Lung microvascular endothelial cell (primary cell): ENCODE measurements around the gene SPIRE2. TPM values are rescaled to one million over a fixed set of nuclear protein-coding genes. Genes with fewer than 3 reads are reported as not detected.

ENCODE experiments used
- DNase-seq, 2 donors: peaks; one replicate each; pipeline versions ENCODE4 v3.0.0 to v3.0.0-alpha.2; 2010; ENCODE audit warnings: low read depth in 2 of 2
- total RNA-seq: library from RNA; depleted of rRNA; stranded (reverse); fragments of >200 nt; gene quantifications from 2 replicates; pipeline ENCODE4 v1.2.1, GENCODE V29; 2014

SPIRE2 gene
- total RNA-seq, 1 donor from 2014 or later: 2.4 TPM

DNA sequence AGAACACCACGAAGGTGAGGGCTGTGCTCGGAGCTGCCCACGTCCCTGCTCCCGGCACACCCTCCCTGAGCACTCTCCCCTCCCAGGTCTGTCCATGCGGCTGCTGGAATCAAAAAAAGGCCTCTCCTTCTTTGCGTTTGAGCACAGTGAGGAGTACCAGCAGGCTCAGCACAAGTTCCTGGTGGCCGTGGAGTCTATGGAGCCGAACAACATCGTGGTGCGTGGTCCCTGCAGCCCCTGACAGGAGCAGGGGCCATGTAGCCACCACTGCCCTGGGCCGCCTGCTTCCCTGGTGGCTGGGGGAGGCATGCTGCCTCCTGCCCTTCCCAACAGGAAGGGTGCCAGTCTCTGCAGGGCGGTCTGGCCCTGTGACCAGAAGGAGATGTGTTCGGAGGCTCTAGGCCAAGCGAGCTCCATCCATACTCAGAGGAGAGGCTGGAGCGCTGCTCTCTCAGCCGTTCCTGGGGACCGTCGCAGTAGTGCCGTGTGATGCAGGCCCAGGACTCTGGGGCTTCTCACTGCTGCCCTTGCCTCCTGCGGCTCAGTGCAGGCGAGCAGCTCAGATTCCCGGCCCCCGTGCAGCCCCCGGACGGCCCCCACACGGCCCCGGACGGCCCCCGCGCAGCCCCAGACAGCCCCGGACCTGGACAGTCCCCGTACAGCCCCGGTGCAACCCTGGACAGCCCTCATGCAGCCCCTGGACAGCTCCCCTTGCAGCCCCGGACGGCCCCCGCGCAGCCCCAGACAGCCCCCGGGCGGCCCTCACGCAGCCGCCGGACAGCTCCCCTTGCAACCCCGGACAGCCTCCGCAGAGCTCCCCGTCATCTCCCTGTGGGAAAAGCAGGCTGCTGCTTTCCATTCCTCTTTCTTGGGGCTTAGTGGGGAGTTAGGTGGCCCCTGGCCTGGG, 65.6 kb downstream of the SPIRE2 start:
- DNase-seq: no peak

DNA sequence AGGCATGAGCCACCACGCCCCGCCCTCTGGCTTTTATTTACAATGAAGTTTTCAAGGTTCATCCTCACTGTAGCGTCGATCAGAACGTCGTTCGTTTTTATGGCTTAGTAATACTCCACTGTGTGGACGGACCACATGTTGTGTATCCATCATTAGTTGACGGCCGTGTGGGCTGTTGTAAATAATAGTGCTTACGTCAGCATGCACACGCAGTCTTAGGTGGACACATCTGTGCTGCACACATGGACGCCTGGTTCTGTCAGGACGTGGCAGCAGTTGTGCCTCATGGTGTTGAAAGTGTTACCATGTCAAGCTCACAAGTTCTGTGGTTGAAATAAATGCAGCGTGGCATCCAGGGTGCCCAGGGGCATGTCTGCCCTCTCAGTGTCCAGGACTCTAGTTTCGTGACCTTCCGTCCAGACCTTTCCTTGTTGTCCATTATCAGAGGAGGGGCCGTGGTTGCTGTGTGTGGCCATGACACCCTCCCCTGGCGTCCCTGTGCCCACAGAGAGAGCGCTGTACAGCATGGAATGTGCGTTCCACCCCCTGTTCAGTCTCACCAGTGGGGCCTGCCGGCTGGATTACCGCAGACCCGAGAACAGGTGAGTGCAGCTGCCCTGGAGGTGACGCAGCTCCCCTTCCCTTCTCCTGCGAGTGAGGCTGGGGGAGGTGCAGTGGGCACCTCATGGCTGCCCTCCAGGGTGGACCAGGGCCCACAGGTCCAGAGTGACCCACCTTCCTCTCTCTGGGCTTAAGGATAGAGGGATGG, 67.4 kb downstream of the SPIRE2 start:
- DNase-seq: no peak

DNA sequence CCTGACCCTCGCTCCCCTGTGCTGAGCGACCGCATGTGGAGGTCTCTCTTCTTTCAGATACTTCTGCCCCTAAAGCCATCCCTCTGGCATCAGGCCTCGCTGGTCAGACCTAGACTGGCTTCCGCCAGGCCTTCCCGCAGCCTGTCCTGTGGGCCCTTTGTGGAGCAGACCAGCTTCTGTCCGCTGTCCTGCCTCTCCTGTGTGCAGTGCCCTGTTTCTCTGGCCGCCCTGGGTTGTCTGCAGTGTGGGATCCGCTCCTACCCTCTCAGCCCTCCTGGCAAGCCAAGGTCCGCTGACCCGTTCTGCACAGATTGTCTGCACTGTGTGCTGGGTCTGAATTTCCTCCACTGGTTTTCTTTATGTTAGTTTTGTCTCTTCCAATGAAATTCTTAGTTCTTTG, 68.9 kb downstream of the SPIRE2 start:
- no peak for DNase-seq

DNA sequence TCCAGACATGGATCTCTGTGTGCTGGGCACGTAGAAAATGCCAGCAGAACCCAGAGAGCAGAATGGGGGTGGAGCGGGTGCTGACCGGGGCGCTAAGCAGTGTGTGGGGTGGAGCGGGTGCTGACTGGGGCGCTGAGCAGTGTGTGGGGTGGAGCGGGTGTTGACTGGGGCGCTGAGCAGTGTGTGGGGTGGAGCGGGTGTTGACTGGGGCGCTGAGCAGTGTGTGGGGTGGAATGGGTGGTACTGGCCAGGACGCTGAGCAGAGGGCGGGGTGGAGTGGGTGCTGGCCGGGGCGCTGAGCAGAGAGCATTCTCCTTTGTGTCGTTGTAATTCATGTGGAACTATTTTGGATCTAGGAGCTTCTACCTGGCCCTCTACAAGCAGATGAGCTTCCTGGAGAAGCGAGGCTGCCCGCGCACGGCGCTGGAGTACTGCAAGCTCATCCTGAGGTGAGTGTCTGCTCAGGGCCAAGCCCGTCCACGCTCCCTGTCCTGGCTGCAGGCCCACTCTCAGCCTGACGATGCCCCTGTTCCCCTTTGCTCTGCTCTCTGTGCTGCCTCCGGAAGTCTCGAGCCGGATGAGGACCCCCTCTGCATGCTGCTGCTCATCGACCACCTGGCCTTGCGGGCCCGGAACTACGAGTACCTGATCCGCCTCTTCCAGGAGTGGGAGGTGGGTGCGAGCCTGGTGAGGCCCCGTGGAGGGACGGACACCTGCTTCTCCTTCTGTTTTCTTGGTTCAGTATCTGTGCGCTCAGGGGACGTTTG, 70.1 kb downstream of the SPIRE2 start:
- DNase-seq: no peak

DNA sequence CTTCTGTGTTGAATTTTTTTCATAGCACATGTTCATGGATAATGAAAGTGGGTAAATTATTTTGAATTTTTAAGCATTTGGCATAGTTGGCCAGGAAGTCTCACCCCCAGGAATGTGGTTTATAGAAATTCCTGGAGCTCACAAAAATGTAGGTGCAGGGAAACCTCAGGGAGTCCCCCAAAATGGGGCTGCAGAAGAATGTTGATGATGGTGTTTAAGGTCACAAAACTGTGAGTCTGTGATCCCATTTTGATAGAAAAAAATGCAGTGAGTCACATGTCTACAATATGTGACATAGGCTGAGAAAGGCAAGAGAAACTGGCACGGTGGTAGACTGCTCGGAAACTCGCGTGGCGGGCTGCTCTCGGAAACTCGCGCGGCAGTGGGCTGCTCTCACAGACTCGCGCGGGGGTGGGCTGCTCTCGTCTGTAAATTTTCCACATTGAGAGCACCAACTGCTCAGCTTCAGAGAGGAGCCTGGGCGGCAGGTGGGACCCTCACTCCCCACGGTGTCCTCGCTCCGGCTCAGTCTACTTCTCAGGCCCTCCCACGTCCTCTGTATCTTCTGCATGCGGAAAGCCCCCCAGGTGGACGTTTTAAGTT, 71.7 kb downstream of the SPIRE2 start:
- DNase-seq: no peak

DNA sequence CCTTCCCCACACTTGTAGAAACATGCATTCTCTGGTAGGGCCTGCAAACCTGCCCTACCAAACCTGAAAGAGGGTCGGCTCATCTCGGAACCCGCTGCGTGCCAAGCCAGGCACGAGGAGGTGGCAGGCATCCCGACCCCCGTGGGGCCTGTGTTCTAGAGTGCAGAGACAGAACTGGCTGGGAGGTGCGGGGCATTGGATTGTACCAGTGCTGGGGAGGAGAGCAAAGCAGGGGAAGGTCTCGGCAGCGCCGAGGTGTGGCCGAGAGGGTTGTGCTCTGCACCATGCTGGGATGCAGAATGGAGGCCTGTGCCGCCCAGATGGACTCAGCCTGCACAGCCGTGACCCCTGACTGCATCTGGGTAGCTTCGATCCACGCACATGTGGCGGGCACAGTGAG, 72.6 kb downstream of the SPIRE2 start:
- DNase-seq: no peak

DNA sequence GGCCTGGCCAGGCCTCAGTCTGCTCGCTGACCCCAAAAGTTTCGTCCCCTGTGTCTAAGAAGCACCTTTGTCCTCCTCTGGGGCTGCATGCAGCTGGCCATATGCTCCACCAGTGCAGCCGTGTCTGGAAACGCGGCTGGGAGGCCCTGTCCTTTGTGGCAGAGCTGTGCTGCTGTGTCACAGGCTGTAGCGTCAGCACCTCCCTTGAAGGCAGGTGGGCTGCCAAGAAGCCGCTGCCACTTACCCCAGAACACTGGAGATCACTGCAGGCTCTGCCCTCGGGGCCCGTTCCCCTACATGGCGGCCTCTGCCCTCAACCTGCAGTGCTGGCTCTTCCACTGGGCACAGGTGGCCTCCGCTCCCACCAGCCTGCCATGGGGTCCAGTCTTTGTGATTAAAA, 74.7 kb downstream of the SPIRE2 start:
- DNase-seq: no peak

DNA sequence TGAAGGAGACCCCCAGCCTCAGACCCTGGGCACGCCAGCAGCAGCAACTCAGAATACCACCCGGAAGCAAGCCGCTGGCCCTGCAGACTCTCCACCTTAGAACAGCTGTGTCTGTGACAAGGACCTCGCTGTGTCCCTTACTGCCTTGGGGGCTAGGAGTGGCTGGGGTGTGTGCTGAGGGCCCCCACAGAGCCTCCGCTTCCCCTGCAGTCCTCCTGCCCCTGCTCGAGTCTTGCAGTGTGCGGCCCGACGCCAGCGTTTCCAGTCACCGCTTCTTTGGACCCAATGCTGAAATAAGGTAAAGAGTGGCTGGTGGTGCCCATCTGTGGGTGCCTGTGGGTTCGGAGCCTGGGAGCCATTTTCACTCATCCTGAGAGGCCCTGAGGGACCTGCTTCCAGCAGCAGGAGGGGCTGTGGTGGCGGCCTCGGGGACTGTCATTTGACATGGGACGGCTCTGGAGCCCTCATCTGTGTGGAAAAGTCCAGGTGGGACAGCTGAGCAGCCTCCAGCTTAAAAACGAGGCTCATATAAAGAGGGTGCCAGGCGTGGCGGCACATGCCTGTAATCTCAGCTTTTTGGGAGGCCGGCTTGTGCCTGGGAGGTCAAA, 75.7 kb downstream of the SPIRE2 start:
- DNase-seq: no peak

DNA sequence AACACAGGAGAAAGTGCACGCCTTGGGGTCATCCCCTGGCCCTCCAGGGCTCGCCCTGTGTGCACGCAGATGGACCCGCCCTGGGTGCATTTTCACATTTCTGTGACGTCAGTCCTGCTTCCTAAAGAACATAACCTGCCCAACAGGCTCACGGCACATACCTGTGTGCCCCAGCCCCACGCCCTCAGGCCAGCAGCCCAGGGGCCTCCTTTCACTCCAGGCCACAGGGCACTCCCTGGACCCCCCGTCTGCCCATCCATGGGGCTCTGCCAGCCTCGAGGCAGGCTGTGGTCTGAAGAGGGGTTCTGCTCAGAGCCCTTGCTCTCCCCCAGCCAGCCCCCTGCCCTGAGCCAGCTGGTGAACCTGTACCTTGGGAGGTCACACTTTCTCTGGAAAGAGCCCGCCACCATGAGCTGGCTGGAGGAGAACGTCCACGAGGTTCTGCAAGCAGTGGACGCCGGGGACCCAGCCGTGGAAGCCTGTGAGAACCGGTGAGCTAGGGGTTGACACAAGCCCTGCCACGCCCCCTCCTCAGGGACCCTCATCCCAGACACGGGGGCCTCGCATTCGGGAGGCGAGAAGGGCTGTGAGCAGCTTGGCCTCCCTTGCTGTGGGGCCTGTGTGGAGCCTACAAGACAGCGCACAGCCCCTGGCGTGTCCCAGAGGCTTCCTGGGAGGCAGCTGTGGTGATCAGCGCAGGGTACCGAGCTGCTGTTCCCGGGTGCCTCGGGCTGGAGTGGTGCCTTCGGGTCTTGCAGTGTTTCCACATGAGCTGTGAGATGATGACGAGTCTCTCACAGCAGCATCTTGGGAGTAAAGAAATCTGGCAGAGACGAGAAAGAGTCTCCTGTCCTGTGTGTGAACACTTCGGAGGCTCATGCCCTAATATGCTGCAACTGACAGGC, 76.6 kb downstream of the SPIRE2 start:
- no peak for DNase-seq

DNA sequence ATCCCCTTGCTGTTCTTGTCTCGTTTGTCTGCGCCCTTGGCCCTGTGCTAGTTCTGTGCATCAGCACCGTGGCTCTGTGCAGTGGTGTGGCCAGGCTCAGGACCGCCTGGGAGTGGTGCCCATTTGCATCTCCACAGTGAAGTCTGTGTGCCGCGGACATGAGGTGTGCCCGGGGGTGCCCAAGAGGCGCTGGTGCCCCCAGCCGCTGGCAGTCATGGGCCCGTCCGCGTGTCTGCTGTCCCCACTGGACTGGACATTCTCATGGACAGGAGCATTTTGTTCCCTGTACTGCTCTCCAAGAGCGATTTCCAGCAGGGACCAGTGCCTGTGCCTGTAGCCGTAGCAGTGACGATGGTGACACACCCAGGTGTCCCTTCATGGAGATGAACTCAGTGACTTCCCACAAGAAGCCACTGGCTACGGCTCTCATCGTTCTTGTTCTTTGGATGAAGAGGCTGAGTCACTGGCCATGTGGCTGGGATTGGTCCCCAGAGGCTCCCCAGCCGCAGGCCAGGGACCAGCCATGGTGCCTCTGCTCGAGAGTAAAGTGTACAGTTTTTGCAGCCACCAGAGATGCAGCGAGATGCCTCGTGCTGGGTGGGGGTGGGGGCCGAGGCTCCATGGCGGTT, 77.3 kb downstream of the SPIRE2 start:
- DNase-seq: no peak

DNA sequence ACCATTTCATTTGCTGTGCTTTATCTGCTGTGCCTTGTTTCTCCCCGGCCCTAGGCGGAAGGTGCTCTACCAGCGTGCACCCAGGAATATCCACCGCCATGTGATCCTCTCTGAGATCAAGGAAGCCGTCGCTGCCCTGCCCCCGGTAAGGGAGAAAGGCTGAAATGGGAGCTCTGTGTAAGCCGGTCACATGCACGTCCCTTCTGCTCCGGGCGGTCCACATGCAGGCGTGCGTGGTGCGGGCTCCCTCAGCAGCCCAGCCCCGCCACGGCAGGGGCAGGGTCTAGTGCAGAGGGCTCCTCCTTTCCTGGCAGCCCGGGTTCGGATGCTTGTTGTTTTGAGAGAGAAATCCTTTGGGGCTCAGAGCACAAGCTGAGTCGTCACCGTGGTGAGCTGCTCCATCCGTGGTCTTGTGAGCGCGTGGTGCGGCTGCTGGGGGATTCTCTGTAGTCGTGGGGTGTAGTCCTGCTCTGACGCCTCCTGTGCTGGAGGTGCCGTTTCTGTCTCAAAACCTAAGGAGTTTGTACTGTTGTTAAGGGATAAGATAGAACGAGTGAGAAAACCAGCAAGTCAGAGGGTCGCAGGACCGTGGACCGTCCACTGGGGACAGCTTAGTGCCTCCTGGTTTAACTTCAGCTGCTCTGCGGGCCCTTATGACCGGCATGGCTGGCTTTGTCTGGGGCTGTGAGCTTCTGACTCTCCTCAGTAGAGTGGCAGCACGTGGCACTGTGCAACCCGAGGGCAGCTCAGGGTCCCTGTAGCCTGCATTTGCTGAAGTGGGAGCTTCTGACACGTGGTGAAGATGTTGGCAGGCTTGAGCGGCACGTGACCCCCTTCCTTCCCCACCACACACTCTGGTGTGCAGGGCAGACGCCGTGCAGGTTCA, 78.1 kb downstream of the SPIRE2 start:
- DNase-seq: no peak

DNA sequence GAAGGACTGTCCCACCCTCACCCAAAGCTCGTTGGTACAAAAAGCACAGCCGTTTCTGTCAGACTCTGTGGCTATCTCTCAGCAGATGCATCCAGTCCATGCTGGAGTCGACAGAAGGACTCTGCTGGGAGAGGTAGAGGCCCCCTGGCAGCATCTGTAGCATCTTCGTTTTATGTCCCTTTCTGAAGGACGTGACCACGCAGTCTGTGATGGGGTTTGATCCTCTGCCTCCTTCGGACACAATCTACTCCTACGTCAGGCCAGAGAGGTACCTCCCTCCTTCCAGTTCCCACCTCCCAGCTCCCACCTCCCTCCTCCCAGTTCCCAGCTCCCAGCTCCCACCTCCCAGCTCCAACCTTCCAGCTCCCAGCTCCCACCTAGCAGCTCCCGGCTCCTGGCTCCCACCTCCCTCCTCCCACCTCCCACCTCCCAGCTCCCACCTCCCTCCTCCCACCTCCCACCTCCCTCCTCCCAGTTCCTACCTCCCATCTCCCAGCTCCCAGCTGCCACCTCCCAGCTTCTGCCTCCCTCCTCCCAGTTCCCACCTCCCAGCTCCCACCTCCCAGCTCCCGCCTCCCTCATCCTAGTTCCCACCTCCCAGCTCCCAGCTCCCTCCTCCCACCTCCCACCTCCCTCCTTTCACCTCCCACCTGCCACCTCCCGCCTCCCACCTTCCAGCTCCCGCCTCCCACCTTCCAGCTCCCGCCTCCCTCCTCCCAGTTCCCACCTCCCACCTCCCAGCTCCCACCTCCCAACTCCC, 79.0 kb downstream of the SPIRE2 start:
- DNase-seq: no peak

DNA sequence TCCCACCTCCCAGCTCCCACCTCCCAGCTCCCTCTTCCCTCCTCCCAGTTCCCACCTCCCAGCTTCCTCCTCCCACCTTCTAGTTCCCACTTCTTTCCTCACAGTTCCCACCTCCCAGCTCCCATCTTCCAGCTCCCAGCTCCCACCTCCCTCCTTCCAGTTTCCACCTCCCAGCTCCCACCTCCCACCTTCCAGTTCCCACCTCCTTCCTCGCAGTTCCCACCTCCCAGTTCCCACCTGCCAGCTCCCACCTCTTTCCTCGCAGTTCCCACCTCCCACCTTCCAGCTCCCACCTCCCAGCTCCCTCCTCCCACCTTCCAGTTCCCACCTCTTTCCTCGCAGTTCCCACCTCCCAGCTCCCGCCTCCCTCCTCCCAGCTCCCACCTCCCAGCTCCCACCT, 80.0 kb downstream of the SPIRE2 start:
- DNase-seq: no peak

DNA sequence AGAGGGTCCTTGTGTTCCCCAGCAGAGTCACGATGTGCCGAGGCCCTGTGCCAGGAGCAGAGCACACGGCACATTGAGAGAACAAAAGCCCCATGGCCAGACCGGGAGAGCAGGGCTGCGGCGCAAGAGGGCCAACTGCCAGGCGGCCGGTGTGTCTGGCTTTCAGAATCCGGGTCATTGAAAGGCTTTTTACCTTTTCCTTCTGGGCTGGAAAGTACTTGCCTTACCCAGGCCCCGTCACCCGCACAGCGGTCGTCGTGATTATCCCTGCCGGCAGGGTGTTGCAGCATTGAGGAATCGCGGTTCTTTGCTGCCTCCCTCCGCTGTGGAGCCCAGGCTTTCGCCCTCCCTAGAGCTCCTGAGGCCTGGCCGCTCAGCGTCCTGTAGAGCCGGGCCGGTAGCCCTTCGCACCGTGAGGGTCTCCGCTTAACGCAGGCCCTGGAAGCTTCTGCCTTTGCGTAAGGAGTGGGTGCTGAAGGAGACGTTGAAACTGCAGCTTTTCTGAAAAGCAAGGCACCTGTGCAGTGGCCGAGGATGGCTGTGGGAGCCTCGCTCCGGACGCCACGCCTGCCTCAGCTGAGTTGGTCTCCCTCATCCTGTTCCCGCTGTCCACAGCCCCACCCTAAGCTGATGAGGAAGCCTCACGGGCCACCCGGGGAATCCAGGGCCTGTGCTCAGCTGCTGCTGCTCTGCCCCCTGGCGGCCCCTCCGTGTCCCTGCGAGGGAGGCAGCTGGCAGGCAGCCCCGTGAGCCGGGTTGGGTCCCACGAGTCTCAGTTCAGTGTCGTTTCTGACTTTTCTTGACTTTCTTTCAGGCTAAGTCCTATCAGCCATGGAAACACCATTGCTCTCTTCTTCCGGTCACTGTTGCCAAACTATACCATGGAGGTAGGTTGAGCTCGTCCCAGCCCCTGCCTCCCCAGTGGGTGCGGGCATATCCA, 81.8 kb downstream of the SPIRE2 start:
- peak; percentile 78 to 86 for DNase-seq

DNA sequence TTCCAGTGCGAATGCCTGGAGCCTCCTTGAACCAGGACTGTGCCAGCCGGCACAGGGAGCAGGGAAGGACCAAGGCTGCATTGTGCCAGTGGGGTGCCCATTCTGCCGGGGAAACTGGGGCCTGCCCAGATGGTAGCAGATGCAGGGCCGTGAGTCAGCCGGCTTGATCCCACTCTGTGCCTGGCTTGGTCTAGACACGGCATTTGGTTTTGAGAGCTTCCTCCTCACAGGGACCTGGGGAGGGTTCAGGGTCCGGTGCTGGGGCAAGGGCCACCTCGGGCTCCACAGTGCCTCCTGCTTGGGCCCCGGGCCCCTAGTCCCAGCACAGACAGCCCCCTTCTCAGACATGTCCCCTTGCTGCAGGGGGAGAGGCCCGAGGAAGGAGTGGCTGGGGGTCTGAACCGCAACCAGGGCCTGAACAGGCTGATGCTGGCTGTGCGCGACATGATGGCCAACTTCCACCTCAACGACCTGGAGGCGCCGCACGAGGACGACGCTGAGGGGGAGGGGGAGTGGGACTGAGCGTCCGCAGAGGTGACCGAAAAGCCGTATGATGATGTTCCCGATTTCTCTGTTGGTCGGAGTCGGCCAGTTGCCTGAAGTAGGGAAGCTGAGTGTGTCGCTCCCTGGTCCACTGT, 82.6 kb downstream of the SPIRE2 start:
- no peak for DNase-seq

DNA sequence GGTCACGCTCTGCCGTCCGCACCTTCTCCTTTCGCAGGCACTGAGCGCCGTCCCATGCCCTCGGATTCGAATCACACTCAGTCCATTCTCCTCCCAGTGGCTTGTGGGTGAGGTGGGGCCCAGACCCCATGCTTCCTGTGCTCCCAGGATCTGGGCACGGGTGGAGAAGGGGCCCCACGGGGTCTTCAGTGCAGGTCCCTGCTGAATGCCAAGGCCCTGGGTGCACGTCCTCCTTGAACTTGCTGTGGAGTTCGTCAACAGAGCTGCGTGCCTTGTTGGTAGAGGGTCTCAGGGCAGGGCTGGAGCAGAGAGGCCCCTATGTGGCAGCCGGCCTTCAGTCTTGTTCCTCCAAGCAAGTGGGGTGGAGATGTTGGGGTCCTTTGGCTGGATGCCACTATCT, 83.1 kb downstream of the SPIRE2 start:
- DNase-seq: no peak
